ENCODE results near the gene MYH11.
"Not testable (repeated sequence)": the region's sequence is repeated elsewhere in the genome, so short reads cannot be mapped to it uniquely, and the experiment has no call there.

Gene MYH11

DNA sequence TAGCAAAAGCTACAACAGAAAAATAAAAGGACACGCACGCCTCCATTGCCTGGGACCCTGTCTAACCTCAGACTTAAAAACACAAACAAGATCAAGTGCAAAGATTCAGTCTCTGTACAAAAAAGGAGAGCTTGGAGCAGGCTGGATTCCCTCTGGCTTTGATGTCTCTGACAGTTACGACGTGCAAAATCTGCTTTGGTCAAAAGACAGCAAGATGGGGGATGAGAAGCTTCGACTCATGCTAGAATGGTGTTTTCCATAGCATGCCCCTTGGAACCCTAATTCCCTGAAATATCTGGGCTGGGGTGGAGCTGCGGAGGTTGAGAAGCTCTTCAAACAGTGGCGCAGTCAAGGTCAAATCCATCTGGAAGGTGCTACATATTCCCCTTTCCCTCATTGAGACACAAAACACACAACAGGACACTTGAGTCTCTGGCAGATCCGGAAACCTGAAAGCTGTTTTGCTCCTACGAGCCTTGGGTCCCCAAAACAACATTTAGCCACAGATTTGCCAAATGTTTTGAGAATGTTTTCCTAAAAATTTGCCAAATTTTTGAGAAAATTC lies 9.1 kb downstream of the MYH11 start:
- no peak for TF ChIP-seq CTCF (IDR thresholded peaks at IDR 0.05; ENCODE audit: low read depth, low read length, missing control alignments)
- H3K27ac ChIP-seq, result no peak overlapping the region
- H3K36me3 ChIP-seq (replicated peaks), result no peaks in the 10 kb centered on the region
- no peak for DNase-seq
- no peak overlapping the region for H3K4me3 ChIP-seq (ENCODE audit: low read depth, low read length)
- in situ Hi-C loops (cut with HindIII; ENCODE audit: low pct_ligation_motif_present, low sequenced_read_pairs), result no loop called here
- no peaks in the 10 kb centered on the region for H3K27me3 ChIP-seq (replicated peaks)

- no peaks in the 10 kb centered on the region for H3K36me3 ChIP-seq (replicated peaks)
- no peak overlapping the region for H3K27ac ChIP-seq
- H3K27me3 ChIP-seq (replicated peaks), result no peaks in the 10 kb centered on the region
- H3K4me3 ChIP-seq (ENCODE audit: low read depth, low read length), result no peak overlapping the region
- no peak for DNase-seq
- in situ Hi-C loops (cut with HindIII; ENCODE audit: low pct_ligation_motif_present, low sequenced_read_pairs), result no loop called here
- TF ChIP-seq CTCF (IDR thresholded peaks at IDR 0.05; ENCODE audit: low read depth, low read length, missing control alignments), result no peak
Observed at GRCh38 chr16:15846510-15846909, 10.3 kb downstream of the MYH11 start.

DNA sequence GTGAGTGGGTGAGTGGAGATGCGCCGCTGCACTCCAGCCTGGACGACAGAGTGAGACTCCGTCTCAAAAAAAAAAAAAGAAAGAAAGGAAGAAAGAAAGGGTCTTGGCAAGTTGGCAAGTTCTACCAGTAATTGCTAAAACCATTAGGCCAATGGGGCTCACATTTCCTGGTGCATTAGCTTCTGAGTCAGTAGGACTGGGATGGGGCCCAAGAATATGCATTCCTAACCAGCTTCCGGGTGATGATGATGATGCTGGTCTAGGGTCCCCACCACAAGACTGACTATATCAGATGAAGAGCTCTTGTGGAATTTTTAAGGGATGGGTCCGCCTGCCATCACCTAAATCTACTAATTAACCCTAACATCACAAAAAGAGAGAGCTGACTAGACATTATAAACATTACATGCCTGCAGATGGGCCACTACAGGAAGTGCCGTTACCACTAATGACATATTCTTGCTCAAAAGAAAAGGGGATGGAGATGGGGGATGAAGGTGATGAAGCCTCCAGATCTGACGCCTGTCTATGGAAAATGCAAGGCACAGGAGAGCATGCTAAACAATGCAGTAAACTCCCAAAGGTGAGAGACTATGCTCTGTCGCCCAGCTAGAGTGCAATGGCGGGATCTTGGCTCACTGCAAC lies 13.1 kb downstream of the MYH11 start:
- TF ChIP-seq CTCF (IDR thresholded peaks at IDR 0.05; ENCODE audit: low read depth, low read length, missing control alignments), result no peak
- Histone ChIP-seq H3K36me3 (replicated peaks) (no peaks in the 10 kb centered on the region), H3K27ac (no peak overlapping the region), H3K4me3 (ENCODE audit: low read depth, low read length) (no peak overlapping the region), H3K27me3 (replicated peaks) (no peaks in the 10 kb centered on the region)
- no peak for DNase-seq
- in situ Hi-C loops (cut with HindIII; ENCODE audit: low pct_ligation_motif_present, low sequenced_read_pairs), result no loop called here

DNA sequence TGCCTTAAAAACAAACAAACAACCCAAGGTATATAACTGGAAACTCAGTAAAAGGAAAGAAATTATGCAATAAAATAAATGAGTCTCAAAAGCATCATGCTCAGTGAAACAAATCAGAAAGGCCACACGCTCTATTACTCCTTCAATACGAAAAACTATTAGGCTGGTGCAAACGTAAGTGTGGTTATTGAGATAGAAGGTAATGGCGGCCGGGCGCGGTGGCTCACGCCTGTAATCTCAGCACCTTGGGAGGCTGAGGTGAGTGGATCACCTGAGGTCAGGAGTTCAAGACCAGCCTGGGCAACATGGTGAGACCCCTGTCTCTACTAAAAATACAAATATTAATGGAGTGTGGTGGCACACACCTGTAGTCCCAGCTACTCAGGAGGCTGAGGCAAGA lies 17.6 kb downstream of the MYH11 start:
- H3K27me3 ChIP-seq (replicated peaks); DNase-seq; H3K4me3 ChIP-seq (ENCODE audit: low read depth, low read length); H3K27ac ChIP-seq; in situ Hi-C loops (cut with HindIII; ENCODE audit: low pct_ligation_motif_present, low sequenced_read_pairs); H3K36me3 ChIP-seq (replicated peaks): not testable (repeated sequence)

GRCh38 chr16:15837761-15838160 lies 19.1 kb downstream of the MYH11 start:
- Histone ChIP-seq H3K36me3 (replicated peaks) (no peaks in the 10 kb centered on the region), H3K27ac (no peak overlapping the region), H3K27me3 (replicated peaks) (no peaks in the 10 kb centered on the region), H3K4me3 (ENCODE audit: low read depth, low read length) (no peak overlapping the region)
- TF ChIP-seq CTCF (IDR thresholded peaks at IDR 0.05; ENCODE audit: low read depth, low read length, missing control alignments), result no peak
- in situ Hi-C loops (cut with HindIII; ENCODE audit: low pct_ligation_motif_present, low sequenced_read_pairs), result no loop called here
- DNase-seq, result no peak

GRCh38 chr16:15836965-15837611 lies 19.7 kb downstream of the MYH11 start:
- Histone ChIP-seq H3K27me3 (replicated peaks) (no peaks in the 10 kb centered on the region), H3K36me3 (replicated peaks) (no peaks in the 10 kb centered on the region), H3K4me3 (ENCODE audit: low read depth, low read length) (no peak overlapping the region), H3K27ac (no peak overlapping the region)
- TF ChIP-seq CTCF (IDR thresholded peaks at IDR 0.05; ENCODE audit: low read depth, low read length, missing control alignments), result no peak
- in situ Hi-C loops (cut with HindIII; ENCODE audit: low pct_ligation_motif_present, low sequenced_read_pairs), result no loop called here
- no peak for DNase-seq
